HepG2 (cell line): ENCODE results near the gene TTLL4. TPM values are rescaled to one million over a fixed set of nuclear protein-coding genes. Genes with fewer than 3 reads are reported as not detected.

ENCODE experiments used
- CBFB ChIP-seq: sonication (generic); formaldehyde crosslinking; IDR thresholded peaks from 2 replicates; pipeline ENCODE4 v1.4.0; 2020; ENCODE audit warnings: missing genetic modification reagents
- CREB1 ChIP-seq, 2 experiments: fragments of 450-650 bp in 1 of 2; IDR thresholded peaks; 2 replicates each; pipeline ENCODE4 v1.6.1; 2016 to 2017; ENCODE audit warnings: control low read depth in 1 of 2, mild to moderate bottlenecking in 1 of 2, missing compliant biosample characterization in 1 of 2, missing genetic modification characterization in 1 of 2
- DR1 ChIP-seq: sonication (generic); formaldehyde crosslinking; IDR thresholded peaks from 2 replicates; pipeline ENCODE4 v1.8.0; 2021; ENCODE audit warnings: mild to moderate bottlenecking, missing genetic modification reagents, inconsistent platforms
- FOSL2 ChIP-seq: sonication (generic); formaldehyde crosslinking; IDR thresholded peaks from 2 replicates; pipeline ENCODE4 v1.4.0; 2020; ENCODE audit warnings: missing genetic modification reagents
- GLI4 ChIP-seq: sonication (generic); formaldehyde crosslinking; IDR thresholded peaks from 2 replicates; pipeline ENCODE4 v1.5.1; 2020; ENCODE audit warnings: missing genetic modification reagents, mild to moderate bottlenecking, moderate library complexity, borderline replicate concordance
- IRX3 ChIP-seq: sonication (generic); formaldehyde crosslinking; IDR thresholded peaks from 2 replicates; pipeline ENCODE4 v1.8.1; 2023; ENCODE audit warnings: mild to moderate bottlenecking, low read depth, missing genetic modification reagents, borderline replicate concordance
- MAFF ChIP-seq: IDR thresholded peaks from 2 replicates; pipeline ENCODE4 v1.6.1; 2011; ENCODE audit warnings: low read depth, low read length, improper control_type of control experiment
- MIER3 ChIP-seq: IDR thresholded peaks from 2 replicates; pipeline ENCODE4 v1.6.1; 2016; ENCODE audit warnings: missing compliant biosample characterization, borderline replicate concordance
- PHF8 ChIP-seq: sonication (generic); formaldehyde crosslinking; IDR thresholded peaks from 2 replicates; pipeline ENCODE4 v1.5.0; 2020; ENCODE audit warnings: missing genetic modification reagents
- PITX1 ChIP-seq: sonication (generic); formaldehyde crosslinking; IDR thresholded peaks from 2 replicates; pipeline ENCODE4 v1.5.1; 2020; ENCODE audit warnings: mild to moderate bottlenecking, missing genetic modification reagents
- ZNF296 ChIP-seq: sonication (generic); formaldehyde crosslinking; conservative IDR thresholded peaks from 2 replicates; pipeline ENCODE4 v1.5.0; 2020; ENCODE audit warnings: mild to moderate bottlenecking, missing genetic modification reagents
- ZNF331 ChIP-seq: sonication (generic); formaldehyde crosslinking; IDR thresholded peaks from 2 replicates; pipeline ENCODE4 v1.4.0; 2020; ENCODE audit warnings: missing genetic modification reagents
- ZNF605 ChIP-seq: sonication (generic); formaldehyde crosslinking; IDR thresholded peaks from 2 replicates; pipeline ENCODE4 v1.8.0; 2022; ENCODE audit warnings: mild to moderate bottlenecking, missing genetic modification reagents
- ZNF652 ChIP-seq: IDR thresholded peaks from 2 replicates; pipeline ENCODE4 v1.6.1; 2016; ENCODE audit warnings: low read depth, borderline replicate concordance
- ZNF7 ChIP-seq: IDR thresholded peaks from 2 replicates; pipeline ENCODE4 v1.6.1; 2016; ENCODE audit warnings: missing biosample characterization, missing genetic modification reagents
- ZNF891 ChIP-seq: sonication (generic); formaldehyde crosslinking; IDR thresholded peaks from 2 replicates; pipeline ENCODE4 v1.5.0; 2020; ENCODE audit warnings: mild to moderate bottlenecking, missing genetic modification reagents
- ZSCAN20 ChIP-seq: sonication (generic); formaldehyde crosslinking; IDR thresholded peaks from 2 replicates; pipeline ENCODE4 v1.4.0; 2020; ENCODE audit warnings: missing genetic modification reagents, mild to moderate bottlenecking, borderline replicate concordance
- ZSCAN25 ChIP-seq: sonication (generic); formaldehyde crosslinking; IDR thresholded peaks from 2 replicates; pipeline ENCODE4 v1.8.0; 2022; ENCODE audit warnings: mild to moderate bottlenecking, missing genetic modification reagents
- polyA plus RNA-seq, 8 experiments: library from polyadenylated mRNA; depleted of rRNA in 3 of 8; stranded (reverse) in 7 of 8; unstranded in 1 of 8; fragments of >200 nt; fragmentation: Illumina TruSeq in 4 of 8; extraction: Trizol in 4 of 8; gene quantifications; 2 replicates each; pipeline versions ENCODE4 v1.2.1 to v1.2.3, GENCODE V29; 2011 to 2016; ENCODE audit warnings: low read depth in 4 of 8, missing spikeins in 1 of 8, mixed read lengths in 1 of 8; ENCODE audit not compliant: insufficient read depth in 1 of 8
- total RNA-seq, 5 experiments: library from RNA; depleted of rRNA; stranded (reverse); fragments of >200 nt; fragmentation: Illumina TruSeq; extraction: Trizol; gene quantifications; 2 replicates each; pipeline ENCODE4 v1.2.3, GENCODE V29; 2016; ENCODE audit warnings: low read depth in 1 of 5
- TF ChIP-seq, protein P1 (sequence below): sonication (generic); formaldehyde crosslinking; IDR thresholded peaks from 2 replicates; pipeline ENCODE4 v1.4.0; 2020; ENCODE audit warnings: missing genetic modification reagents, borderline replicate concordance
- TF ChIP-seq, protein P2 (sequence below): IDR thresholded peaks from 2 replicates; pipeline ENCODE4 v1.6.1; 2016; ENCODE audit warnings: low read depth, control low read depth
- TF ChIP-seq, protein P3 (sequence below): IDR thresholded peaks from 2 replicates; pipeline ENCODE4 v1.6.1; 2016; ENCODE audit warnings: mild to moderate bottlenecking, missing biosample characterization, missing genetic modification reagents
- TF ChIP-seq, protein P4 (sequence below): sonication (generic); formaldehyde crosslinking; IDR thresholded peaks from 2 replicates; pipeline ENCODE4 v1.9.0; 2021; ENCODE audit warnings: missing genetic modification reagents, borderline replicate concordance

Gene TTLL4
- total and polyA plus RNA-seq, 2 of the 13 experiments (the other 11 are each of a cell fraction or from before 2014, with no cell fraction given): 77.5 to 84.6 TPM

DNA sequence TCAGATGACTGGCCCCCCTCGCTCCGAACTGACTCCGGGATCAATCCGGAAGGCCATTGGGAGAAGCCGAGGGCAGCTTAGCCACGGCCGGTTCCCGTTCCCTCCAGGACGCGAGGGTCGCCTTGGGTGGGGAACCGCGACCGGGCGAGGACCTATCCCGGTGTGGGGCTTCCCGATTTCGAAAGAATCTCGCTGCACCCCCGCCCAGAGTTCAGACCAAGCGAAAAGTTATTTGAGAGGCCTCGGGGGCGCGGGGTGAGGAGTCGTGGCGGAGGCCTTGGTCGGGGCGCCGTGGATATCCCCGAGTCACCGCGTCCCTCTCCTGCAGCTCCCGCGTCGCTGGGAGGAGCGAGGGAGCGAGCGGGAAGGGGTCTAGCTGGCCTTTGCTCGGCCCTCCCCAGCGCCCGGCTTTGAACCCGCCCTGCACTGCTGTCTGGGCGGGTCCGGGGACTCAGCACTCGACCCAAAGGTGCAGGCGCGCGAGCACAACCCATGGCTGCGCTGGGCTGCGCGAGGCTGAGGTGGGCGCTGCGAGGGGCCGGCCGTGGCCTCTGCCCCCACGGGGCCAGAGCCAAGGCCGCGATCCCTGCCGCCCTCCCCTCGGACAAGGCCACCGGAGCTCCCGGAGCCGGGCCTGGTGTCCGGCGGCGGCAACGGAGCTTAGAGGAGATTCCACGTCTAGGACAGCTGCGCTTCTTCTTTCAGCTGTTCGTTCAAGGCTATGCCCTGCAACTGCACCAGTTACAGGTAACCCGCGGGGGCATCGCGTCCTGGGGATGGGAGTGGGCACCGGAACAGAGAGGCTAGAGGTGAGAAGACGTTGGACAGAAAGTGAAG lies 71.3 kb downstream of the TTLL4 start, which contains the start of gene CYP27A1 (continued):
- TF ChIP-seq MIER3 (CRISPR knock-in tag): peak; percentile 65; the same call in 1 of the 2 replicates
- TF ChIP-seq ZNF891 (CRISPR knock-in tag): peak; percentile 93
- TF ChIP-seq ZSCAN20 (CRISPR knock-in tag): peak; percentile 94
- TF ChIP-seq ZNF605 (CRISPR knock-in tag): peak; percentile 13; the same call in 1 of the 2 replicates
- TF ChIP-seq ZNF7 (CRISPR knock-in tag): no peak
- TF ChIP-seq DR1 (CRISPR knock-in tag): peak; percentile 71
- TF ChIP-seq PHF8 (CRISPR knock-in tag): peak; percentile 85
- TF ChIP-seq, protein P1, sequence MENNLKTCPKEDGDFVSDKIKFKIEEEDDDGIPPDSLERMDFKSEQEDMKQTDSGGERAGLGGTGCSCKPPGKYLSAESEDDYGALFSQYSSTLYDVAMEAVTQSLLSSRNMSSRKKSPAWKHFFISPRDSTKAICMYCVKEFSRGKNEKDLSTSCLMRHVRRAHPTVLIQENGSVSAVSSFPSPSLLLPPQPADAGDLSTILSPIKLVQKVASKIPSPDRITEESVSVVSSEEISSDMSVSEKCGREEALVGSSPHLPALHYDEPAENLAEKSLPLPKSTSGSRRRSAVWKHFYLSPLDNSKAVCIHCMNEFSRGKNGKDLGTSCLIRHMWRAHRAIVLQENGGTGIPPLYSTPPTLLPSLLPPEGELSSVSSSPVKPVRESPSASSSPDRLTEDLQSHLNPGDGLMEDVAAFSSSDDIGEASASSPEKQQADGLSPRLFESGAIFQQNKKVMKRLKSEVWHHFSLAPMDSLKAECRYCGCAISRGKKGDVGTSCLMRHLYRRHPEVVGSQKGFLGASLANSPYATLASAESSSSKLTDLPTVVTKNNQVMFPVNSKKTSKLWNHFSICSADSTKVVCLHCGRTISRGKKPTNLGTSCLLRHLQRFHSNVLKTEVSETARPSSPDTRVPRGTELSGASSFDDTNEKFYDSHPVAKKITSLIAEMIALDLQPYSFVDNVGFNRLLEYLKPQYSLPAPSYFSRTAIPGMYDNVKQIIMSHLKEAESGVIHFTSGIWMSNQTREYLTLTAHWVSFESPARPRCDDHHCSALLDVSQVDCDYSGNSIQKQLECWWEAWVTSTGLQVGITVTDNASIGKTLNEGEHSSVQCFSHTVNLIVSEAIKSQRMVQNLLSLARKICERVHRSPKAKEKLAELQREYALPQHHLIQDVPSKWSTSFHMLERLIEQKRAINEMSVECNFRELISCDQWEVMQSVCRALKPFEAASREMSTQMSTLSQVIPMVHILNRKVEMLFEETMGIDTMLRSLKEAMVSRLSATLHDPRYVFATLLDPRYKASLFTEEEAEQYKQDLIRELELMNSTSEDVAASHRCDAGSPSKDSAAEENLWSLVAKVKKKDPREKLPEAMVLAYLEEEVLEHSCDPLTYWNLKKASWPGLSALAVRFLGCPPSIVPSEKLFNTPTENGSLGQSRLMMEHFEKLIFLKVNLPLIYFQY (CRISPR knock-in tag): peak; percentile 98
- TF ChIP-seq IRX3 (CRISPR knock-in tag): peak; percentile 72; the same call in 1 of the 2 replicates
- TF ChIP-seq CREB1 (IDR thresholded peaks at IDR 0.05): no peak
- TF ChIP-seq CREB1 (CRISPR knock-in tag; IDR thresholded peaks at IDR 0.05): no peak
- no peak for TF ChIP-seq ZNF652 (CRISPR knock-in tag)
- TF ChIP-seq, protein P2, sequence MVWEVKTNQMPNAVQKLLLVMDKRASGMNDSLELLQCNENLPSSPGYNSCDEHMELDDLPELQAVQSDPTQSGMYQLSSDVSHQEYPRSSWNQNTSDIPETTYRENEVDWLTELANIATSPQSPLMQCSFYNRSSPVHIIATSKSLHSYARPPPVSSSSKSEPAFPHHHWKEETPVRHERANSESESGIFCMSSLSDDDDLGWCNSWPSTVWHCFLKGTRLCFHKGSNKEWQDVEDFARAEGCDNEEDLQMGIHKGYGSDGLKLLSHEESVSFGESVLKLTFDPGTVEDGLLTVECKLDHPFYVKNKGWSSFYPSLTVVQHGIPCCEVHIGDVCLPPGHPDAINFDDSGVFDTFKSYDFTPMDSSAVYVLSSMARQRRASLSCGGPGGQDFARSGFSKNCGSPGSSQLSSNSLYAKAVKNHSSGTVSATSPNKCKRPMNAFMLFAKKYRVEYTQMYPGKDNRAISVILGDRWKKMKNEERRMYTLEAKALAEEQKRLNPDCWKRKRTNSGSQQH (CRISPR knock-in tag): peak; percentile 93
- no peak for TF ChIP-seq GLI4 (CRISPR knock-in tag)
- TF ChIP-seq, protein P3, sequence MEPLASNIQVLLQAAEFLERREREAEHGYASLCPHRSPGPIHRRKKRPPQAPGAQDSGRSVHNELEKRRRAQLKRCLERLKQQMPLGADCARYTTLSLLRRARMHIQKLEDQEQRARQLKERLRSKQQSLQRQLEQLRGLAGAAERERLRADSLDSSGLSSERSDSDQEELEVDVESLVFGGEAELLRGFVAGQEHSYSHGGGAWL: peak; percentile 73
- TF ChIP-seq ZNF331 (CRISPR knock-in tag): peak; percentile 86
- TF ChIP-seq PITX1 (CRISPR knock-in tag): peak; percentile 70
- TF ChIP-seq FOSL2 (CRISPR knock-in tag): no peak
- TF ChIP-seq ZSCAN25 (CRISPR knock-in tag): peak; percentile 86
- TF ChIP-seq ZNF296: peak; percentile 21; the same call in 1 of the 2 replicates
- TF ChIP-seq CBFB (CRISPR knock-in tag): 0 out of 2 replicates have a peak, but pooled peaks have one; percentile 69
- TF ChIP-seq, protein P4, sequence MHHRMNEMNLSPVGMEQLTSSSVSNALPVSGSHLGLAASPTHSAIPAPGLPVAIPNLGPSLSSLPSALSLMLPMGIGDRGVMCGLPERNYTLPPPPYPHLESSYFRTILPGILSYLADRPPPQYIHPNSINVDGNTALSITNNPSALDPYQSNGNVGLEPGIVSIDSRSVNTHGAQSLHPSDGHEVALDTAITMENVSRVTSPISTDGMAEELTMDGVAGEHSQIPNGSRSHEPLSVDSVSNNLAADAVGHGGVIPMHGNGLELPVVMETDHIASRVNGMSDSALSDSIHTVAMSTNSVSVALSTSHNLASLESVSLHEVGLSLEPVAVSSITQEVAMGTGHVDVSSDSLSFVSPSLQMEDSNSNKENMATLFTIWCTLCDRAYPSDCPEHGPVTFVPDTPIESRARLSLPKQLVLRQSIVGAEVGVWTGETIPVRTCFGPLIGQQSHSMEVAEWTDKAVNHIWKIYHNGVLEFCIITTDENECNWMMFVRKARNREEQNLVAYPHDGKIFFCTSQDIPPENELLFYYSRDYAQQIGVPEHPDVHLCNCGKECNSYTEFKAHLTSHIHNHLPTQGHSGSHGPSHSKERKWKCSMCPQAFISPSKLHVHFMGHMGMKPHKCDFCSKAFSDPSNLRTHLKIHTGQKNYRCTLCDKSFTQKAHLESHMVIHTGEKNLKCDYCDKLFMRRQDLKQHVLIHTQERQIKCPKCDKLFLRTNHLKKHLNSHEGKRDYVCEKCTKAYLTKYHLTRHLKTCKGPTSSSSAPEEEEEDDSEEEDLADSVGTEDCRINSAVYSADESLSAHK (CRISPR knock-in tag): peak; percentile 64; the same call in 1 of the 2 replicates
- no peak for TF ChIP-seq MAFF
